Neural progenitor cell (in vitro differentiated cells): Measurements from ENCODE around the gene ASB10.

Source experiments
- CTCF ChIP-seq: fragments of 200-600 bp; sonication (generic); IDR thresholded peaks from 2 replicates; pipeline ENCODE4 v1.5.1; 2017; ENCODE audit warnings: antibody characterized with exemption, mild to moderate bottlenecking
- EZH2 ChIP-seq: fragments of 200-600 bp; sonication (generic); IDR thresholded peaks from 2 replicates; pipeline ENCODE4 v1.6.1; 2017; ENCODE audit warnings: antibody characterized with exemption, mild to moderate bottlenecking, moderate library complexity

- TF ChIP-seq CTCF (no peak), EZH2 (no peak)
These were observed 8.2 kb downstream of the ASB10 start for GRCh38 chr7:151178831-151179230.
